Stimulated activated CD8-positive, alpha-beta memory T cell treated with anti-CD3 and anti-CD28 coated beads, Interleukin-12 subunit alpha, Interleukin-12 subunit beta, amount 100 ng/mL, for 4 hours (primary cell): ENCODE results near the gene SF3B2.
"Not testable (repeated sequence)": the region's sequence is repeated elsewhere in the genome, so short reads cannot be mapped to it uniquely, and the experiment has no call there.

Experiments used
- DNase-seq: peaks from one replicate; pipeline ENCODE4 v3.0.0-alpha.2; 2020; ENCODE audit warnings: low read depth

Gene SF3B2

GRCh38 chr11:66072081-66072480, 19.9 kb downstream of the SF3B2 start:
- DNase-seq = no peak

GRCh38 chr11:66072518-66072917, 20.4 kb downstream of the SF3B2 start:
- no peak for DNase-seq

GRCh38 chr11:66073669-66074068, 21.5 kb downstream of the SF3B2 start:
- no peak for DNase-seq

GRCh38 chr11:66075273-66075672, 23.1 kb downstream of the SF3B2 start:
- DNase-seq = no peak

- DNase-seq = no peak
Observed at GRCh38 chr11:66076561-66076960, 24.4 kb downstream of the SF3B2 start.

- no peak for DNase-seq
Observed at GRCh38 chr11:66077927-66078326, 25.8 kb downstream of the SF3B2 start.

GRCh38 chr11:66078949-66079348, 26.8 kb downstream of the SF3B2 start:
- DNase-seq = not testable (repeated sequence)

GRCh38 chr11:66080055-66080817, 28.1 kb downstream of the SF3B2 start:
- no peak for DNase-seq

- no peak for DNase-seq
Observed at GRCh38 chr11:66081505-66081904, 29.3 kb downstream of the SF3B2 start.

GRCh38 chr11:66082946-66083698, 31.0 kb downstream of the SF3B2 start:
- no peak for DNase-seq

GRCh38 chr11:66083767-66084166, 31.6 kb downstream of the SF3B2 start:
- DNase-seq = no peak

GRCh38 chr11:66084821-66085475, 32.8 kb downstream of the SF3B2 start:
- DNase-seq = no peak

GRCh38 chr11:66087148-66087908, 35.2 kb downstream of the SF3B2 start:
- DNase-seq = no peak

- DNase-seq = no peak
Observed at GRCh38 chr11:66089067-66089466, 36.9 kb downstream of the SF3B2 start.

GRCh38 chr11:66090288-66090687, 38.1 kb downstream of the SF3B2 start:
- DNase-seq = no peak

GRCh38 chr11:66092125-66092524, 40.0 kb downstream of the SF3B2 start:
- not testable (repeated sequence) for DNase-seq

GRCh38 chr11:66099746-66100145, 47.6 kb downstream of the SF3B2 start:
- not testable (repeated sequence) for DNase-seq

- DNase-seq = peak; percentile 34
Observed at GRCh38 chr11:66100272-66101065, 48.3 kb downstream of the SF3B2 start.

GRCh38 chr11:66101066-66101464, 48.9 kb downstream of the SF3B2 start:
- no peak for DNase-seq

GRCh38 chr11:66104057-66104638, 52.0 kb downstream of the SF3B2 start:
- no peak for DNase-seq
